Trophoblast cell (in vitro differentiated cells and primary cell): ENCODE measurements around the gene PXDC1.

Experiments used
- DNase-seq, 2 donors: peaks; one replicate each; pipeline ENCODE4 v3.0.0-alpha.2; 2016
- H2AFZ ChIP-seq: 2 replicates; pipeline ENCODE4 v1.6.1; 2013; ENCODE audit warnings: low read length, moderate library complexity, mild to moderate bottlenecking; ENCODE audit not compliant: insufficient read depth, poor library complexity
- H2AK5ac ChIP-seq: 2 replicates; pipeline ENCODE4 v1.6.1; 2013; ENCODE audit warnings: mild to moderate bottlenecking, low read length
- H2BK120ac ChIP-seq: 2 replicates; pipeline ENCODE4 v1.6.1; 2013; ENCODE audit warnings: low read length, mild to moderate bottlenecking, moderate library complexity; ENCODE audit not compliant: insufficient read depth, poor library complexity
- H2BK12ac ChIP-seq: 2 replicates; pipeline ENCODE4 v1.6.1; 2013; ENCODE audit warnings: mild to moderate bottlenecking, low read length, moderate library complexity
- H2BK5ac ChIP-seq: 2 replicates; pipeline ENCODE4 v1.6.1; 2013; ENCODE audit warnings: low read length, low read depth, moderate library complexity, mild to moderate bottlenecking; ENCODE audit not compliant: poor library complexity
- H3K14ac ChIP-seq: 2 replicates; pipeline ENCODE4 v1.6.1; 2013; ENCODE audit warnings: mild to moderate bottlenecking, low read length
- H3K18ac ChIP-seq: 2 replicates; pipeline ENCODE4 v1.6.1; 2013; ENCODE audit warnings: mild to moderate bottlenecking, low read length
- H3K23ac ChIP-seq: 2 replicates; pipeline ENCODE4 v1.6.1; 2013; ENCODE audit warnings: low read length
- H3K27ac ChIP-seq: 2 replicates; pipeline ENCODE4 v1.5.1; 2013; ENCODE audit warnings: low read depth, mild to moderate bottlenecking, inconsistent platforms, low read length, moderate library complexity
- H3K27me3 ChIP-seq: 2 replicates; pipeline ENCODE4 v1.6.1; 2013; ENCODE audit warnings: inconsistent platforms, mild to moderate bottlenecking, low read length, moderate library complexity; ENCODE audit not compliant: insufficient read depth
- H3K36me3 ChIP-seq, 2 experiments: 1 replicate in 1 of 2; 2 replicates in 1 of 2; pipeline ENCODE4 v1.6.1; 2013; ENCODE audit warnings: low read length in 2 of 2, mild to moderate bottlenecking in 2 of 2, moderate library complexity in 1 of 2; ENCODE audit not compliant: insufficient read depth in 2 of 2, control insufficient read depth in 1 of 2
- H3K4ac ChIP-seq: 2 replicates; pipeline ENCODE4 v1.6.1; 2013; ENCODE audit warnings: low read depth, mild to moderate bottlenecking, low read length, moderate library complexity
- H3K4me1 ChIP-seq, 2 experiments: 1 replicate in 1 of 2; 2 replicates in 1 of 2; pipeline ENCODE4 v1.6.1; 2013; ENCODE audit warnings: low read length in 2 of 2, mild to moderate bottlenecking in 2 of 2, moderate library complexity in 1 of 2; ENCODE audit not compliant: insufficient read depth in 2 of 2, control insufficient read depth in 1 of 2
- H3K4me2 ChIP-seq: 2 replicates; pipeline ENCODE4 v1.6.1; 2013; ENCODE audit warnings: inconsistent platforms, mild to moderate bottlenecking, low read length, moderate library complexity
- H3K4me3 ChIP-seq: 2 replicates; pipeline ENCODE4 v1.5.1; 2013; ENCODE audit warnings: mild to moderate bottlenecking, low read depth, low read length, inconsistent platforms
- H3K79me1 ChIP-seq: one replicate; pipeline ENCODE4 v1.6.1; 2013; ENCODE audit warnings: low read length
- H3K79me2 ChIP-seq: 2 replicates; pipeline ENCODE4 v1.6.1; 2013; ENCODE audit warnings: low read length, mild to moderate bottlenecking; ENCODE audit not compliant: control insufficient read depth, insufficient read depth, poor library complexity
- H3K9ac ChIP-seq: 2 replicates; pipeline ENCODE4 v1.6.1; 2013; ENCODE audit warnings: mild to moderate bottlenecking, low read length
- H3K9me3 ChIP-seq: 2 replicates; pipeline ENCODE4 v1.6.1; 2013; ENCODE audit warnings: low read depth, mild to moderate bottlenecking, control low read depth, inconsistent platforms, low read length; ENCODE audit not compliant: insufficient read depth
- H4K12ac ChIP-seq: 2 replicates; pipeline ENCODE4 v1.6.1; 2013; ENCODE audit warnings: low read depth, mild to moderate bottlenecking, low read length, moderate library complexity
- H4K8ac ChIP-seq: 2 replicates; pipeline ENCODE4 v1.6.1; 2013; ENCODE audit warnings: low read depth, mild to moderate bottlenecking, low read length, moderate library complexity
- H4K91ac ChIP-seq: one replicate; pipeline ENCODE4 v1.6.1; 2013; ENCODE audit warnings: low read depth, mild to moderate bottlenecking, low read length, moderate library complexity
- WGBS: extraction: QIAGEN DNeasy Blood & Tissue Kit; methylation state at CpG from one replicate; pipeline ENCODE4 v1.1.7; 2013; ENCODE audit warnings: missing lambda C conversion rate; ENCODE audit not compliant: insufficient read length, insufficient coverage; ENCODE audit errors: extremely low coverage; 5-methylcytosine and 5-hydroxymethylcytosine counted together

PXDC1 gene

DNA sequence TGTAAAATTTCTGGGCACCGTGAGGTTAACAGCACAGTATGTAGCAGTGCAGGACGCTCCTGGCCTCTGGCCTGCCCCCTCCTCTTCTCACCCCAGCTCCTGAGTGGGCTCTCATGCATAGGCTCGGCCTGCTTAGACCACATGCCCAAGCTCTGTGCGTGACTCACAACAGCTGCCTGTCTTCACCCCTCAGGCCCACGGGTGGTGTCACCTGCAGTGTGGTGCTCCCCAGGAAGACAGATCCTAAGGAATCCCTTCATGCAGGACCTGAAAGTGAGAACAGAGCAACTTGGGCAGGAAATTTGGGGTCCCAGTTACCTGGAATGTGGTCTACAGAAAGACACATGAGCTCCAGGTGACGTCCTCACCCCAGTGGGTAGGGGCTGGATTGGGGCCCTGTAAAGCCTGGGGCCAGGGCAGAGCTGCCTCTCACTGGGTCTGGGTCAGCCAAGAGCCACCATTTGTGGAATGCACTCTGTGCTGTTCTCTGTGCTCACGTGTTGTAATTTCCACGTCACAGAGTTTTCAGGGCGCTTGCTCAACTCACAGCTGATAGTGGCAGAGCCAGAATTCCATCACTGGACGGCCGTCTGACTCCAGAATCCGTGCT, 37.0 kb upstream of the PXDC1 start:
- H3K4me2 ChIP-seq, result no peak overlapping the region
- H2BK120ac ChIP-seq, result peak overlapping the region; percentile 26
- H3K4me1 ChIP-seq, result peaks cover 0 to 5% of the 10 kb centered on the region in 2 experiments
- H3K4ac ChIP-seq, result no peak overlapping the region
- peak overlapping the region; percentile 7 for H3K14ac ChIP-seq
- no peak overlapping the region for H4K8ac ChIP-seq
- no peaks in the 10 kb centered on the region for H3K9me3 ChIP-seq
- H3K79me1 ChIP-seq, result peaks cover 11% of the 10 kb centered on the region
- peak overlapping the region; percentile 28 for H2BK5ac ChIP-seq
- H3K27me3 ChIP-seq, result no peaks in the 10 kb centered on the region
- no peak overlapping the region for H2AFZ ChIP-seq
- peak overlapping the region; percentile 53 for H3K27ac ChIP-seq
- peak overlapping the region; percentile 11 for H2BK12ac ChIP-seq
- no peak overlapping the region for H4K12ac ChIP-seq
- no peak overlapping the region for H3K9ac ChIP-seq
- WGBS, result no CpG with 5 or more reads among the region's 12 CpGs
- H3K23ac ChIP-seq, result no peak overlapping the region
- H3K36me3 ChIP-seq, result no peaks in the 10 kb centered on the region
- H3K4me3 ChIP-seq, result no peak overlapping the region
- peak overlapping the region; percentile 10 for H2AK5ac ChIP-seq
- H3K18ac ChIP-seq, result no peak overlapping the region
- DNase-seq, result peak; percentile 94 to 97
- no peaks in the 10 kb centered on the region for H3K79me2 ChIP-seq
- H4K91ac ChIP-seq, result peak overlapping the region; percentile 11

DNA sequence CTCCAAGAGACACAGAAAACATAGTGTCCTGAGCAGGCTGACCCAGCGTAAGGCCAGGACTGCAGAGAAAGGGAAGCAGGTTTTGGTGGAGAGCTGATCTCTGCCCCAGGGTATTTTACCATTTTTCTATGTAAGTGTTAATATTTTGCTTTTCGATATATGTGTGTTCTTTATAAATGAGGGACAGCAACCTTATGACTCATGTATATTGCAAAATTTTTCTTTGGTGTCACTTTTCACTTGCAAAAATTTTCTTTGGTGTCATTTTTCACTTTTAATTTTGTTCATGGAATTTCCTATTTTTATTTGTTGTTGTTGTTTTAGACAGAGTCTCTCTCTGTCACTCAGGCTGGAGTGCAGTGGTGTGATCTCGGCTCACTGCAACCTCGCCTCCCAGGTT, 34.6 kb upstream of the PXDC1 start:
- Histone ChIP-seq H3K4me1 (peaks cover 0 to 5% of the 10 kb centered on the region in 2 experiments), H3K27ac (no peak overlapping the region), H3K23ac (no peak overlapping the region), H3K9me3 (no peaks in the 10 kb centered on the region), H3K79me2 (no peaks in the 10 kb centered on the region), H3K4ac (no peak overlapping the region), H3K79me1 (peaks cover 11% of the 10 kb centered on the region), H2AFZ (no peak overlapping the region), H3K4me3 (no peak overlapping the region), H3K14ac (no peak overlapping the region), H4K12ac (no peak overlapping the region), H2BK5ac (no peak overlapping the region), H3K36me3 (no peaks in the 10 kb centered on the region), H2AK5ac (no peak overlapping the region), H3K4me2 (no peak overlapping the region), H3K9ac (no peak overlapping the region), H2BK120ac (no peak overlapping the region), H4K8ac (no peak overlapping the region), H3K18ac (no peak overlapping the region), H2BK12ac (no peak overlapping the region), H3K27me3 (no peaks in the 10 kb centered on the region), H4K91ac (no peak overlapping the region)
- peak; percentile 26 to 78 for DNase-seq
- no CpG with 5 or more reads among the region's 4 CpGs for WGBS

DNA sequence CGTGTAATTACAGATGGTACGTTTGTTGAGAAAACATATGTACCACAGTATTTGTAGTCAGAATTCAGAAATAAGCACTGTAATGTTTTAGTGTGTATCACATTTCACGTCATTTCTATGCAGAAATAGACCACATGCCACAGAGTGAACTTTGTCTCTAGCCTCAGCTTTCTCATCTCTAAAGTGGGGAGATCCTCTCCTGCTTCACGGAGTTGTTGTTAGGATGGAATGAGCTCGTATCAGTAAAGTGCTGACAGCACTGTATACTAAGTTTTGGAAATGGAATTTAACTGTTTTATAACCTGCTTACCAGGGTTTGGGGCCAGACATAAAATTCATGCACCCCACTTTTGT, 34.2 kb upstream of the PXDC1 start:
- Histone ChIP-seq H2AFZ (no peak overlapping the region), H3K9me3 (no peaks in the 10 kb centered on the region), H3K36me3 (no peaks in the 10 kb centered on the region), H3K79me1 (peaks cover 11% of the 10 kb centered on the region), H3K4ac (no peak overlapping the region), H3K18ac (no peak overlapping the region), H2BK120ac (no peak overlapping the region), H4K12ac (no peak overlapping the region), H4K8ac (no peak overlapping the region), H3K27me3 (no peaks in the 10 kb centered on the region), H3K4me1 (peaks cover 0 to 5% of the 10 kb centered on the region in 2 experiments), H3K23ac (no peak overlapping the region), H3K14ac (no peak overlapping the region), H3K9ac (no peak overlapping the region), H2BK5ac (no peak overlapping the region), H3K4me2 (no peak overlapping the region), H4K91ac (no peak overlapping the region), H2AK5ac (no peak overlapping the region), H3K27ac (no peak overlapping the region), H3K79me2 (no peaks in the 10 kb centered on the region), H2BK12ac (no peak overlapping the region), H3K4me3 (no peak overlapping the region)
- no CpG with 5 or more reads among the region's 5 CpGs for WGBS
- DNase-seq, result no peak

DNA sequence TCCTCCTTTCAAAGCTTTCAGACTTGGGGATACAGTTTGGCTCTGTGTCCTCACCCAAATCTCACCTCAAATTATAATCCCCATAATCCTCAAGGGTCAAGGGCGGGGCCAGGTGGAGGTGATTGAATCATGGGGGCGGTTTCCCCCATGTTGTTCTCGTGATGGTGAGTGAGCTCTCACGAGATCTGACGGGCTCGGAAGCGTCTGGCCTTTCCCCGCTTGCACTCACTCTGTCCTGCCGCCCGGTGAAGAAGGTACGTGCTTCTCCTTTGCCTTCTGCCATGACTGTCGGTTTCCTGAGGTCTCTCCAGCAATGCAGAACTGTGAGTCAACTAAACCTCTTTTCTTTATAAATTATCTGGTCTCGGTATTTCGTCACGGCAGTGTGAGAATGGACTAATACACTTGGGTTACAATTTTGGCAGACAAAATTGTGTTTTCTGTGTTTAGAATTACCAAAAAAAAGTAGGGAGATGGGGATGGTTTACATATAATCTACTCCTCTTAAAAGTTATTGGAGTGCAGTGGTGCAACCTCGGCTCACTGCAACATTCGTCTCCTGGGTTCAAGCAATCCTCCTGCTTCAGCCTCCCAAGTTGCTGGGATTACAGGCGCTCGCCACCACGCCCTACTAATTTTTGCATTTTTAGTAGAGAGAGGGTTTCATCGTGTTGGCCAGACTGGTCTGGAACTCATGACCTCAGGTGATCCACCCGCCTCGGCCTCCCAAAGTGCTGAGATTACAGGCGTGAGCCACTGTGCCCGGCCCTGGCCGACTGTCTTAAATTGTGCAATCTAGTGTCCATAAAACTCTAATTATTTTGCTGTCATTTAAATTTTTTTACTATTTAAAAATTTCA, 33.6 kb upstream of the PXDC1 start:
- Histone ChIP-seq H3K79me2 (no peaks in the 10 kb centered on the region), H2AK5ac (no peak overlapping the region), H3K18ac (no peak overlapping the region), H3K27me3 (no peaks in the 10 kb centered on the region), H3K9ac (no peak overlapping the region), H3K36me3 (no peaks in the 10 kb centered on the region), H2AFZ (no peak overlapping the region), H4K91ac (no peak overlapping the region), H2BK5ac (no peak overlapping the region), H3K4ac (no peak overlapping the region), H3K23ac (no peak overlapping the region), H3K14ac (no peak overlapping the region), H3K4me3 (no peak overlapping the region), H3K79me1 (peaks cover 7% of the 10 kb centered on the region), H4K8ac (no peak overlapping the region), H3K27ac (no peak overlapping the region), H3K4me1 (peaks cover 0 to 5% of the 10 kb centered on the region in 2 experiments), H4K12ac (no peak overlapping the region), H2BK120ac (no peak overlapping the region), H2BK12ac (no peak overlapping the region), H3K4me2 (no peak overlapping the region), H3K9me3 (no peaks in the 10 kb centered on the region)
- peak; percentile 46 to 52 for DNase-seq
- WGBS, result no CpG with 5 or more reads among the region's 26 CpGs
